Erythroblast (primary cell): Measurements from ENCODE around the gene KDM4C.

ENCODE experiments used
- GATA1 ChIP-seq: IDR thresholded peaks from 2 replicates; pipeline ENCODE4 v1.6.1; 2011; ENCODE audit warnings: low read depth, mild to moderate bottlenecking, control low read depth, low read length, moderate library complexity
- POLR2A ChIP-seq: IDR thresholded peaks from 2 replicates; pipeline ENCODE4 v1.6.1; 2011; ENCODE audit warnings: mild to moderate bottlenecking, low read length

DNA sequence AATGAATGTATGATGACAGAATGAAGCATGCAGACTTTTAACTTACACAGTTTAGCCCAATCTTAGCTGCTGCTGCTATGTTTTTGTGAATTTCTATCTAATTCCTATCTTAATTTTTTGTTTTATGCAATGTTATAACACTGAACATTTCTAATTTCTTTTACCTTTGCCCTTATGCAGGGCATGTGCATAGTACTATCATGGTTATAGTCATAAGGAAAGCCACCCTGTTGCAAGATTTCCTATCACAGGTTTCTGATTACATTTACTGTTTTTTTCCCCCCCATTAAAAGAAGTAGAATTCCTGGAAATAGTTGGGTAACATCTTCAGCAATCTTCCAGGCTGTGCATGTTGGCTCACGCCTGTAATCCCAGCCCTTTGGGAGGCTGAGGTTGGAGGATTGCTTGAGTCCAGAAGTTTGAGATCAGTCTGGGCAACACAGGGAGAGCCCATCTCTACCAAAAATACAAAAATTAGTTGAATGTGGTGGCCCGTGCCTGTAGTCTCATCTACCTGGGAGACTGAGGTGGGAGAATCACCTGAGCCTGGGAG lies 164.4 kb downstream of the KDM4C start:
- TF ChIP-seq POLR2A (no peak), GATA1 (no peak)
